Keratinocyte (primary cell): ENCODE data around the gene TUFT1. TPM values are rescaled to one million over a fixed set of nuclear protein-coding genes. Genes with fewer than 3 reads are reported as not detected.

Source experiments
- DNase-seq: peaks from one replicate; pipeline ENCODE4 v3.0.0-alpha.2; 2011; ENCODE audit warnings: low read depth, missing footprints, low spot score
- FAIRE-seq: peaks from 2 replicates; lab custom pipeline; 2011; peaks lifted over from hg19 to GRCh38; lab: Jason Lieb, UNC
- H2AFZ ChIP-seq: 2 replicates; pipeline ENCODE4 v1.6.0; 2012; ENCODE audit warnings: low read length, control low read depth, inconsistent platforms; ENCODE audit not compliant: control insufficient read depth
- H3K27ac ChIP-seq: 2 replicates; pipeline ENCODE4 v1.5.1; 2011; ENCODE audit warnings: low read length; ENCODE audit not compliant: control insufficient read depth, insufficient read depth
- H3K27me3 ChIP-seq: 3 replicates; pipeline ENCODE4 v1.6.0; 2011; ENCODE audit warnings: low read length; ENCODE audit not compliant: control insufficient read depth, insufficient read depth; ENCODE audit errors: extremely low read depth
- H3K36me3 ChIP-seq, 2 experiments: 2 replicates in 1 of 2; 3 replicates in 1 of 2; pipeline ENCODE4 v1.5.1; 2011; ENCODE audit warnings: low read length in 2 of 2, mild to moderate bottlenecking in 1 of 2; ENCODE audit not compliant: control insufficient read depth in 2 of 2, insufficient read depth in 2 of 2; ENCODE audit errors: extremely low read depth in 1 of 2
- H3K4me1 ChIP-seq: 3 replicates; pipeline ENCODE4 v1.5.1; 2011; ENCODE audit warnings: low read length; ENCODE audit not compliant: control insufficient read depth, insufficient read depth; ENCODE audit errors: extremely low read depth
- H3K4me2 ChIP-seq: 3 replicates; pipeline ENCODE4 v1.6.0; 2011; ENCODE audit warnings: low read depth, low read length; ENCODE audit not compliant: control insufficient read depth, insufficient read depth; ENCODE audit errors: extremely low read depth
- H3K4me3 ChIP-seq, 3 experiments: fragments of 200-600 bp in 1 of 3; sonication (generic) in 1 of 3; 2 replicates in 2 of 3; 3 replicates in 1 of 3; pipeline ENCODE4 v1.5.1; 2011 to 2016; ENCODE audit warnings: low read length in 3 of 3, mild to moderate bottlenecking in 3 of 3, control low read depth in 2 of 3, inconsistent platforms in 1 of 3, low read depth in 1 of 3, mixed read lengths in 1 of 3, mixed run types in 1 of 3, moderate library complexity in 1 of 3; ENCODE audit not compliant: control insufficient read depth in 2 of 3, insufficient read depth in 2 of 3; ENCODE audit errors: extremely low read depth in 1 of 3
- H3K79me2 ChIP-seq: 2 replicates; pipeline ENCODE4 v1.6.0; 2012; ENCODE audit warnings: low read length; ENCODE audit not compliant: control insufficient read depth, insufficient read depth
- H3K9ac ChIP-seq: 3 replicates; pipeline ENCODE4 v1.6.0; 2011; ENCODE audit warnings: low read length; ENCODE audit not compliant: control insufficient read depth, insufficient read depth; ENCODE audit errors: extremely low read depth
- H3K9me1 ChIP-seq: 3 replicates; pipeline ENCODE4 v1.6.0; 2011; ENCODE audit warnings: low read length; ENCODE audit not compliant: control insufficient read depth, insufficient read depth; ENCODE audit errors: extremely low read depth
- H3K9me3 ChIP-seq: 2 replicates; pipeline ENCODE4 v1.5.1; 2012; ENCODE audit warnings: low read depth, low read length; ENCODE audit not compliant: control insufficient read depth
- H4K20me1 ChIP-seq: 3 replicates; pipeline ENCODE4 v1.6.0; 2011; ENCODE audit warnings: low read length; ENCODE audit not compliant: control insufficient read depth, insufficient read depth; ENCODE audit errors: extremely low read depth
- EZH2 ChIP-seq: IDR thresholded peaks from one replicate; pipeline ENCODE4 v1.6.1; 2012; ENCODE audit warnings: inconsistent platforms, mild to moderate bottlenecking, low read length, moderate library complexity
- dilution Hi-C: fragments of 300-500 bp; cut with MboI; formaldehyde crosslinking; loops from one replicate; pipeline ENCODE4 v1.7.0; 2020; ENCODE audit warnings: low sequenced_read_pairs; ENCODE audit not compliant: extremely low pct_ligation_motif_present
- polyA plus RNA-seq, 5 experiments: library from polyadenylated mRNA; depleted of rRNA in 3 of 5; stranded (reverse) in 3 of 5; stranded (forward) in 1 of 5; unstranded in 1 of 5; fragments of >200 nt; gene quantifications; 1 replicate in 1 of 5; 2 replicates in 3 of 5; 3 replicates in 1 of 5; pipeline versions ENCODE4 v1.2.1 to v1.2.3, GENCODE V29; 2011 to 2012; ENCODE audit warnings: missing spikeins in 2 of 5, low read depth in 1 of 5, low replicate concordance in 1 of 5
- TF ChIP-seq, protein P1 (sequence below), 3 experiments: IDR thresholded peaks in 1 of 3; conservative IDR thresholded peaks in 1 of 3; optimal IDR thresholded peaks in 1 of 3; 2 replicates in 2 of 3; 3 replicates in 1 of 3; pipeline versions ENCODE3 to v1.5.1; 2011; ENCODE audit warnings: low read length in 3 of 3, mild to moderate bottlenecking in 3 of 3, moderate library complexity in 2 of 3, control low read depth in 1 of 3, inconsistent platforms in 1 of 3; ENCODE audit not compliant: insufficient read depth in 2 of 3; ENCODE audit errors: extremely low read depth in 1 of 3

The TUFT1 gene
- polyA plus RNA-seq, 1 donor (not counting 4 experiments of a cell fraction or from before 2014, with no cell fraction given): 70.0 TPM

DNA sequence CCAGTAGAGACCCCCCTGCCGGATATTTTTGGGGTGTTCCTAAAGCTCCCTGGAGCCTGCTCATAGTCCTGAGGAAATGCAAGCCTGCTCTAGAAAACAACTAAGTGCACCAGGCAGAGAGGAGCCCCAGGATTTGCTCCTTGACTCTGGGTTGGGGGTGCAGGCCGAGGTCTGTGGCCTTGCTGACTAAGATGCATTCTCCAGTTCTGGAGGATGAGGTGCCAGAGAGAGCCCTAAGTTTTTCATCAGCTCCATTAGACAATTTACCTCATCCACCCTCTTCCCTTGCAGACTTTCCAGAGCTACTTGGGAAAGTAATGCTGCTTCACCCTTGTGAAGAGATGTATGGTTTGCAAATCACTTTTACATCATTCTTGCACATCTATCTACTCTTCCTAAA lies 9.1 kb downstream of the TUFT1 start:
- no peak for FAIRE-seq
- dilution Hi-C loops: no loop called here
- H3K27ac ChIP-seq: peak overlapping the region; percentile 41
- H3K4me3 ChIP-seq: peak overlapping the region in 2 of 3 experiments; percentile 3 to 27
- DNase-seq: no peak
- H2AFZ ChIP-seq: no peak overlapping the region
- peak overlapping the region; percentile 54 for H3K9ac ChIP-seq
- H3K9me1 ChIP-seq: peaks cover 2% of the 10 kb centered on the region
- peak overlapping the region; percentile 59 for H3K4me2 ChIP-seq
- H3K79me2 ChIP-seq: peaks cover 66% of the 10 kb centered on the region
- TF ChIP-seq, protein P1, sequence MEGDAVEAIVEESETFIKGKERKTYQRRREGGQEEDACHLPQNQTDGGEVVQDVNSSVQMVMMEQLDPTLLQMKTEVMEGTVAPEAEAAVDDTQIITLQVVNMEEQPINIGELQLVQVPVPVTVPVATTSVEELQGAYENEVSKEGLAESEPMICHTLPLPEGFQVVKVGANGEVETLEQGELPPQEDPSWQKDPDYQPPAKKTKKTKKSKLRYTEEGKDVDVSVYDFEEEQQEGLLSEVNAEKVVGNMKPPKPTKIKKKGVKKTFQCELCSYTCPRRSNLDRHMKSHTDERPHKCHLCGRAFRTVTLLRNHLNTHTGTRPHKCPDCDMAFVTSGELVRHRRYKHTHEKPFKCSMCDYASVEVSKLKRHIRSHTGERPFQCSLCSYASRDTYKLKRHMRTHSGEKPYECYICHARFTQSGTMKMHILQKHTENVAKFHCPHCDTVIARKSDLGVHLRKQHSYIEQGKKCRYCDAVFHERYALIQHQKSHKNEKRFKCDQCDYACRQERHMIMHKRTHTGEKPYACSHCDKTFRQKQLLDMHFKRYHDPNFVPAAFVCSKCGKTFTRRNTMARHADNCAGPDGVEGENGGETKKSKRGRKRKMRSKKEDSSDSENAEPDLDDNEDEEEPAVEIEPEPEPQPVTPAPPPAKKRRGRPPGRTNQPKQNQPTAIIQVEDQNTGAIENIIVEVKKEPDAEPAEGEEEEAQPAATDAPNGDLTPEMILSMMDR (optimal IDR thresholded peaks at IDR 0.05 in 1 of 3, IDR thresholded peaks at IDR 0.05 in 1 of 3, conservative IDR thresholded peaks at IDR 0.05 in 1 of 3; ENCODE audit: extremely low read depth in 1 of 3, insufficient read depth in 2 of 3, low read length in 3 of 3): no peak
- no peak for TF ChIP-seq EZH2
- H3K9me3 ChIP-seq: no peaks in the 10 kb centered on the region
- peaks cover 8% of the 10 kb centered on the region for H4K20me1 ChIP-seq
- H3K4me1 ChIP-seq: peaks cover 73% of the 10 kb centered on the region
- H3K36me3 ChIP-seq: peaks cover 4 to 16% of the 10 kb centered on the region in 2 experiments
- no peaks in the 10 kb centered on the region for H3K27me3 ChIP-seq

DNA sequence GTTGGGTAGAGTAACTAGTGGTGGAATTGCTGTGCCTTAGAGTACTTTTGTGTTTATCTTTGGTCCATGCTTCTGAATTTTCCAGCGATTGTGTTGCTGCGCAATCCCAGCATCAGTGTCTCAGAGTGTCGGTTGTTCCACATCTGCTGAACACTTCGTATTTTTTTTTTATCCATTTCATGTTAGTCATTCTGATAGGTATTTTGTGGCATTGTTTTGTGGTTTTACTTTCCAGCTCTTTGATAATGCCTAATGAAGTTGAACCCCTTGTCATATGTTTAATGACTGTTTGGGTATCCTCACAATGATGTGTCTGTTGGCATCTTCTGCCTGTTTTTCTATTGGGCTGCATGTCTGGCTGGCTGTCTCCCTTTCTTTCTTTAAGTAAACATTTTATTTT lies 13.6 kb downstream of the TUFT1 start:
- peaks cover 8% of the 10 kb centered on the region for H4K20me1 ChIP-seq
- FAIRE-seq (peak; percentile 65), DNase-seq (no peak)
- TF ChIP-seq, protein P1 (optimal IDR thresholded peaks at IDR 0.05 in 1 of 3, IDR thresholded peaks at IDR 0.05 in 1 of 3, conservative IDR thresholded peaks at IDR 0.05 in 1 of 3; ENCODE audit: extremely low read depth in 1 of 3, insufficient read depth in 2 of 3, low read length in 3 of 3): no peak
- no peak for TF ChIP-seq EZH2
- no peak overlapping the region for H3K4me2 ChIP-seq
- peaks cover 2% of the 10 kb centered on the region for H3K9me1 ChIP-seq
- no peaks in the 10 kb centered on the region for H3K9me3 ChIP-seq
- no peak overlapping the region for H2AFZ ChIP-seq
- peaks cover 44% of the 10 kb centered on the region for H3K4me1 ChIP-seq
- peaks cover 6 to 9% of the 10 kb centered on the region in 2 experiments for H3K36me3 ChIP-seq
- no peak overlapping the region for H3K4me3 ChIP-seq
- peaks cover 88% of the 10 kb centered on the region for H3K79me2 ChIP-seq
- no peak overlapping the region for H3K27ac ChIP-seq
- no peak overlapping the region for H3K9ac ChIP-seq
- H3K27me3 ChIP-seq: no peaks in the 10 kb centered on the region
- dilution Hi-C loops: no loop called here
